Neural cell (in vitro differentiated cells): ENCODE measurements around the gene JAG2. TPM values are rescaled to one million over a fixed set of nuclear protein-coding genes. Genes with fewer than 3 reads are reported as not detected.

Experiments
- H2AFZ ChIP-seq: fragments of 200-600, 300-800 bp; sonication (generic), shearing (Covaris generic); 2 replicates; pipeline ENCODE4 v1.6.0; 2014; ENCODE audit warnings: low read depth, mild to moderate bottlenecking, antibody characterized with exemption, low read length, moderate library complexity
- H3F3A ChIP-seq: fragments of 200-600 bp; shearing (Covaris generic); 2 replicates; pipeline ENCODE4 v1.6.1; 2016; ENCODE audit warnings: mild to moderate bottlenecking, moderate library complexity, mixed read lengths, antibody characterized with exemption, low read length; ENCODE audit not compliant: insufficient read depth, poor library complexity, severe bottlenecking
- H3K27ac ChIP-seq: fragments of 200-600, 300-800 bp; sonication (generic), shearing (Covaris generic); 2 replicates; pipeline ENCODE4 v1.5.1; 2014; ENCODE audit warnings: mild to moderate bottlenecking, low read length, moderate library complexity
- H3K27me3 ChIP-seq: fragments of 300-800, 200-600 bp; sonication (generic), shearing (Covaris generic); 2 replicates; pipeline ENCODE4 v1.6.0; 2014; ENCODE audit warnings: mild to moderate bottlenecking, low read depth, low read length, moderate library complexity; ENCODE audit not compliant: insufficient read depth
- H3K36me3 ChIP-seq: fragments of 300-800, 200-600 bp; sonication (generic), shearing (Covaris generic); 2 replicates; pipeline ENCODE4 v1.5.1; 2014; ENCODE audit warnings: mild to moderate bottlenecking, antibody characterized with exemption, low read length, moderate library complexity; ENCODE audit not compliant: insufficient read depth
- H3K4me2 ChIP-seq: fragments of 300-800, 200-600 bp; sonication (generic), shearing (Covaris generic); 2 replicates; pipeline ENCODE4 v1.6.0; 2014; ENCODE audit warnings: mild to moderate bottlenecking, low read length
- H3K4me3 ChIP-seq: fragments of 300-800, 200-600 bp; sonication (generic), shearing (Covaris generic); 2 replicates; pipeline ENCODE4 v1.5.1; 2014; ENCODE audit warnings: mild to moderate bottlenecking, low read length, moderate library complexity
- H3K79me2 ChIP-seq: fragments of 200-600 bp; shearing (Covaris generic); replicated peaks from 2 replicates; pipeline ENCODE4 v1.6.0; 2014; ENCODE audit warnings: mild to moderate bottlenecking, low read length, moderate library complexity; ENCODE audit not compliant: insufficient read depth
- H3K9ac ChIP-seq: fragments of 300-800, 200-600 bp; sonication (generic), shearing (Covaris generic); 2 replicates; pipeline ENCODE4 v1.6.1; 2016; ENCODE audit warnings: mild to moderate bottlenecking, low read length, mixed read lengths
- H3K9me2 ChIP-seq: fragments of 200-600 bp; shearing (Covaris generic); 2 replicates; pipeline ENCODE4 v1.6.1; 2016; ENCODE audit warnings: mild to moderate bottlenecking, low read length, mixed read lengths; ENCODE audit not compliant: insufficient read depth
- H3K9me3 ChIP-seq: fragments of 200-600, 300-800 bp; sonication (generic), shearing (Covaris generic); 2 replicates; pipeline ENCODE4 v1.6.1; 2016; ENCODE audit warnings: mild to moderate bottlenecking, mixed run types, low read length, moderate library complexity, mixed read lengths
- H4K20me1 ChIP-seq: fragments of 200-600 bp; shearing (Covaris generic); 2 replicates; pipeline ENCODE4 v1.6.1; 2016; ENCODE audit warnings: mild to moderate bottlenecking, mixed run types; ENCODE audit not compliant: insufficient read depth
- EP300 ChIP-seq: fragments of 450-650 bp; conservative IDR thresholded peaks from 2 replicates; pipeline ENCODE4 v1.6.1; 2014; ENCODE audit warnings: antibody characterized with exemption, mild to moderate bottlenecking, moderate library complexity; ENCODE audit not compliant: poor library complexity, severe bottlenecking
- EZH2 ChIP-seq: fragments of 200-600, 300-800 bp; shearing (Covaris generic), sonication (generic); IDR thresholded peaks from 2 replicates; pipeline ENCODE4 v1.6.1; 2014; ENCODE audit warnings: antibody characterized with exemption, low read length, borderline replicate concordance, mild to moderate bottlenecking; ENCODE audit not compliant: insufficient read depth, poor library complexity, severe bottlenecking
- MXI1 ChIP-seq: fragments of 450-650 bp; conservative IDR thresholded peaks from 2 replicates; pipeline ENCODE4 v1.6.1; 2014; ENCODE audit warnings: antibody characterized with exemption, mild to moderate bottlenecking; ENCODE audit not compliant: poor library complexity, severe bottlenecking
- POLR2AphosphoS5 ChIP-seq: IDR thresholded peaks from 2 replicates; pipeline ENCODE4 v1.6.1; 2012
- RAD21 ChIP-seq: fragments of 450-650 bp; conservative IDR thresholded peaks from 2 replicates; pipeline ENCODE4 v1.6.1; 2014; ENCODE audit warnings: antibody characterized with exemption, mild to moderate bottlenecking, moderate library complexity
- SMC3 ChIP-seq: fragments of 450-650 bp; conservative IDR thresholded peaks from 2 replicates; pipeline ENCODE4 v1.6.1; 2014; ENCODE audit warnings: antibody characterized with exemption, mild to moderate bottlenecking, moderate library complexity; ENCODE audit not compliant: poor library complexity
- TAF1 ChIP-seq: IDR thresholded peaks from 2 replicates; pipeline ENCODE4 v1.6.1; 2012; ENCODE audit warnings: low read depth
- polyA plus RNA-seq: library from polyadenylated mRNA; depleted of rRNA; stranded (reverse); fragments of >200 nt; gene quantifications from 2 replicates; pipeline ENCODE4 v1.2.3, GENCODE V29; 2014
- TF ChIP-seq, protein P1 (sequence below): fragments of 450-650 bp; IDR thresholded peaks from 2 replicates; pipeline ENCODE4 v1.5.1; 2014; ENCODE audit warnings: antibody characterized with exemption, mild to moderate bottlenecking, moderate library complexity; ENCODE audit not compliant: poor library complexity, severe bottlenecking
- TF ChIP-seq, protein P2 (sequence below): IDR thresholded peaks from 2 replicates; pipeline ENCODE4 v1.6.1; 2012; ENCODE audit warnings: borderline replicate concordance

Gene JAG2
- polyA plus RNA-seq, 1 donor from 2014 or later = 20.3 TPM

DNA sequence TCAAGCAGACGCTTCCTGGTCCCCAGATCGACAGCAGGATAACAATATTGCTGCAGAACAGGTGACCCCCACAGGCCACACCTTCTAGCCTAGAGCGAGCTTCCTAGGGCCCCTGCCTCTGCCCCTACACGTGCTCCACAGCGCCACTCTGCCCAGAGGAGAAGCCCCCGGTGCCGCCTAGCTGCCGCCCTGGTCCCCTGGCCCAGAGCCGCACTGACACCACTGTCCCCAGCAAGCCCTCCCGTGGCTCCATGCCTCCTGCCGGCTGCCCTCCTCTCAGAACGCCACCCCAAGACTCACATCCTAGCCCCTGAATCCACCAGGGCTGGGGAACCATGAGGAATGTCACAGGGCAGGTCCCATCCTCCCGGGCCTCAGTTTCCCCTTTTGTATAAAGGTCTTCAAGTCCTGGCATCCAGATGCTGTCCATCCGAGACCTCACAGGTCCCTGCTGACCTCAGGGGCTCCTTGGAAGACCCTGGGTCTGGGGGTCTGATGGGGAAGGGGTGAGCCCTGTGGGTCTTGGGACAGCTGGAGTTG is 31.0 kb downstream of the JAG2 start:
- Histone ChIP-seq H3K4me2 (no peak overlapping the region), H3K79me2 (no peaks in the 10 kb centered on the region), H3K27me3 (no peaks in the 10 kb centered on the region), H3K27ac (no peak overlapping the region), H3K36me3 (no peaks in the 10 kb centered on the region), H2AFZ (no peak overlapping the region), H4K20me1 (no peaks in the 10 kb centered on the region), H3K4me3 (no peak overlapping the region), H3F3A (no peaks in the 10 kb centered on the region), H3K9me3 (peaks cover 13% of the 10 kb centered on the region), H3K9me2 (no peaks in the 10 kb centered on the region), H3K9ac (no peak overlapping the region)
- TF ChIP-seq MXI1 (no peak), EP300 (no peak), TAF1 (no peak), SMC3 (no peak), EZH2 (no peak), POLR2AphosphoS5 (no peak), RAD21 (no peak)
- TF ChIP-seq, protein P1, sequence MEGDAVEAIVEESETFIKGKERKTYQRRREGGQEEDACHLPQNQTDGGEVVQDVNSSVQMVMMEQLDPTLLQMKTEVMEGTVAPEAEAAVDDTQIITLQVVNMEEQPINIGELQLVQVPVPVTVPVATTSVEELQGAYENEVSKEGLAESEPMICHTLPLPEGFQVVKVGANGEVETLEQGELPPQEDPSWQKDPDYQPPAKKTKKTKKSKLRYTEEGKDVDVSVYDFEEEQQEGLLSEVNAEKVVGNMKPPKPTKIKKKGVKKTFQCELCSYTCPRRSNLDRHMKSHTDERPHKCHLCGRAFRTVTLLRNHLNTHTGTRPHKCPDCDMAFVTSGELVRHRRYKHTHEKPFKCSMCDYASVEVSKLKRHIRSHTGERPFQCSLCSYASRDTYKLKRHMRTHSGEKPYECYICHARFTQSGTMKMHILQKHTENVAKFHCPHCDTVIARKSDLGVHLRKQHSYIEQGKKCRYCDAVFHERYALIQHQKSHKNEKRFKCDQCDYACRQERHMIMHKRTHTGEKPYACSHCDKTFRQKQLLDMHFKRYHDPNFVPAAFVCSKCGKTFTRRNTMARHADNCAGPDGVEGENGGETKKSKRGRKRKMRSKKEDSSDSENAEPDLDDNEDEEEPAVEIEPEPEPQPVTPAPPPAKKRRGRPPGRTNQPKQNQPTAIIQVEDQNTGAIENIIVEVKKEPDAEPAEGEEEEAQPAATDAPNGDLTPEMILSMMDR = no peak
- TF ChIP-seq, protein P2, sequence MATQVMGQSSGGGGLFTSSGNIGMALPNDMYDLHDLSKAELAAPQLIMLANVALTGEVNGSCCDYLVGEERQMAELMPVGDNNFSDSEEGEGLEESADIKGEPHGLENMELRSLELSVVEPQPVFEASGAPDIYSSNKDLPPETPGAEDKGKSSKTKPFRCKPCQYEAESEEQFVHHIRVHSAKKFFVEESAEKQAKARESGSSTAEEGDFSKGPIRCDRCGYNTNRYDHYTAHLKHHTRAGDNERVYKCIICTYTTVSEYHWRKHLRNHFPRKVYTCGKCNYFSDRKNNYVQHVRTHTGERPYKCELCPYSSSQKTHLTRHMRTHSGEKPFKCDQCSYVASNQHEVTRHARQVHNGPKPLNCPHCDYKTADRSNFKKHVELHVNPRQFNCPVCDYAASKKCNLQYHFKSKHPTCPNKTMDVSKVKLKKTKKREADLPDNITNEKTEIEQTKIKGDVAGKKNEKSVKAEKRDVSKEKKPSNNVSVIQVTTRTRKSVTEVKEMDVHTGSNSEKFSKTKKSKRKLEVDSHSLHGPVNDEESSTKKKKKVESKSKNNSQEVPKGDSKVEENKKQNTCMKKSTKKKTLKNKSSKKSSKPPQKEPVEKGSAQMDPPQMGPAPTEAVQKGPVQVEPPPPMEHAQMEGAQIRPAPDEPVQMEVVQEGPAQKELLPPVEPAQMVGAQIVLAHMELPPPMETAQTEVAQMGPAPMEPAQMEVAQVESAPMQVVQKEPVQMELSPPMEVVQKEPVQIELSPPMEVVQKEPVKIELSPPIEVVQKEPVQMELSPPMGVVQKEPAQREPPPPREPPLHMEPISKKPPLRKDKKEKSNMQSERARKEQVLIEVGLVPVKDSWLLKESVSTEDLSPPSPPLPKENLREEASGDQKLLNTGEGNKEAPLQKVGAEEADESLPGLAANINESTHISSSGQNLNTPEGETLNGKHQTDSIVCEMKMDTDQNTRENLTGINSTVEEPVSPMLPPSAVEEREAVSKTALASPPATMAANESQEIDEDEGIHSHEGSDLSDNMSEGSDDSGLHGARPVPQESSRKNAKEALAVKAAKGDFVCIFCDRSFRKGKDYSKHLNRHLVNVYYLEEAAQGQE = no peak

DNA sequence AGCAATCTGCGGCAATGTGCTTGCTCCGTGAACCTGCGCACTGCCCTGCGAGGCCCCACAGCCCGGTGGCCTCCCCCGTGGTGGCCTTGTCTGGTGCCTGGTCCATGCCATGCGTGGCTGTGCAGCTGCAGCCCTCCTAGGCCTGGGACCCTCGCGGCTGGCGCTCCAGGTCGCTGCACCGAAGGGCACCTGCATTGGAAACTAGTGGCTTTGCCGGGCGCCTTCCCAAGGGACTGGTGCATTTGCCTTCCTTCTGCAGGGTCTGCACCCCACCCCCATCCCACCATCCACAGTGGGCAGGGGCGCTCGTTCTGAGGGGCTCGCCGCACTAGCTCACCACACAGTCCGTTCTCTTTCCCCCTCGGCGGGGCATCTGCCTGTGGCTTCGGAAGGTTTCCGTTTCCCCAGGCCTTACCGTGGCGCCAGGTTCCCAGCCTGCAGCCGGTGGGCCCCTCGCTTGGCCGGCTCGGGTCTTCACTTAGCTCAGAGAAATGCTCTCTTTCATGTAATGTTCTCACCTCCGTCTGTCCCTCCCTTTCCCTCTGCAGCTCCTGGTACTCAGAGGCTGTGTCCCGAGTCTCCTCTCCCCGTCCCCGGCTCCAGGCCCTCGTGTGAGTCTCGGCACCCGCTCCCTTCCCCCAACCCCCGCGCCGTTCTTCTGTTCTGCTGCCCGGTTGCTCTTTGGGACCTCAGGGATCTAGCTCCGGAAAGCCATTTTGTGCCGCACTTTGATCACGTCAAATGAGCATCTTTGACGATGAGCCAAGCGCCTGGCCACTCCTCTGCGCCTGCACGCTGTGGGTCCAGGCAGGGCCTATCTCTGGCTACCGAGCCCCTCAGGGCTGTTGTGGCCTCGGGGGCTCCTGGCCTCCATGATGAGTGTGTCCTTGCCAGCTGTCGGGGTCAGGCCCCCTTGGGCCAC is 31.9 kb downstream of the JAG2 start:
- H3K4me2 ChIP-seq = no peak overlapping the region
- no peak overlapping the region for H3K27ac ChIP-seq
- H3K4me3 ChIP-seq = no peak overlapping the region
- no peaks in the 10 kb centered on the region for H3K27me3 ChIP-seq
- H2AFZ ChIP-seq = no peak overlapping the region
- H3K9ac ChIP-seq = no peak overlapping the region
- H3K79me2 ChIP-seq = no peaks in the 10 kb centered on the region
- TF ChIP-seq, protein P2 = no peak
- TF ChIP-seq POLR2AphosphoS5 = no peak
- no peaks in the 10 kb centered on the region for H3F3A ChIP-seq
- H4K20me1 ChIP-seq = no peaks in the 10 kb centered on the region
- H3K36me3 ChIP-seq = no peaks in the 10 kb centered on the region
- H3K9me2 ChIP-seq = no peaks in the 10 kb centered on the region
- peaks cover 13% of the 10 kb centered on the region for H3K9me3 ChIP-seq
